ENCODE data around the gene NHLH1. TPM values are rescaled to one million over a fixed set of nuclear protein-coding genes. Genes with fewer than 3 reads are reported as not detected.

Gene NHLH1
- total RNA-seq, 4 donors from 2014 or later, result 0.80 TPM; not detected in 3

DNA sequence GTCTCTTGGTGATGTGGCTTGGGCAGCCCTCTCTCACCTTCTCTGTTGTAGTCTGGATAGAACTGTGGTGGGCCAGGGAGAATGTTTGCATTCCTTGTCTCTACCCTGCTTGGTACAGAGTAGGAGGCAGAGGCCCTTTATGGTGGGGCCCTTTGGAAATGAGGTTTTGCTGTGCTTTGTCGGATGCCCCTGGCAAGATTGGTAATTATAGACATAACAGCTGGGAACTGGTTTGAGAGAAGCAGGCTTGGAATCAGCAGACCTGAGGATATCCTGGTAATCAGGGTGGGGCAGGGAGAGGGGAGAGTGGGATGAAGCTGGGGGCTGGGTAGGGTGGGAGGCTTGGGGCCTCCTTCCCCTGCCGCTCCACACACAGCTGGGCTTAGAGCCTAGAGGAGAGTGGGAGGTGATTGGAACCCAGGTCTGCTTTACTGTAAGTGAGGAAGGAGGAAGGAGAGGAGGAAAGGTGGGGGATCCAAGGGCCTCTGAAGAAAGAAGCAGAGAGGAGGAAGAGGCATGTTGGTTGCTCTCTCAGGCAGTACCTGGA lies 38.5 kb downstream of the NHLH1 start:
- Histone ChIP-seq H3K4me1 (peaks cover 0 to 12% (median 0%) of the 10 kb centered on the region in 4 donors), H3K27me3 (no peaks in the 10 kb centered on the region), H3K36me3 (no peaks in the 10 kb centered on the region), H3K27ac (no peak overlapping the region), H3K4me3 (no peak overlapping the region), H3K9me3 (no peaks in the 10 kb centered on the region)
- TF ChIP-seq POLR2A (IDR thresholded peaks at IDR 0.05), result no peak
- TF ChIP-seq, protein P1, sequence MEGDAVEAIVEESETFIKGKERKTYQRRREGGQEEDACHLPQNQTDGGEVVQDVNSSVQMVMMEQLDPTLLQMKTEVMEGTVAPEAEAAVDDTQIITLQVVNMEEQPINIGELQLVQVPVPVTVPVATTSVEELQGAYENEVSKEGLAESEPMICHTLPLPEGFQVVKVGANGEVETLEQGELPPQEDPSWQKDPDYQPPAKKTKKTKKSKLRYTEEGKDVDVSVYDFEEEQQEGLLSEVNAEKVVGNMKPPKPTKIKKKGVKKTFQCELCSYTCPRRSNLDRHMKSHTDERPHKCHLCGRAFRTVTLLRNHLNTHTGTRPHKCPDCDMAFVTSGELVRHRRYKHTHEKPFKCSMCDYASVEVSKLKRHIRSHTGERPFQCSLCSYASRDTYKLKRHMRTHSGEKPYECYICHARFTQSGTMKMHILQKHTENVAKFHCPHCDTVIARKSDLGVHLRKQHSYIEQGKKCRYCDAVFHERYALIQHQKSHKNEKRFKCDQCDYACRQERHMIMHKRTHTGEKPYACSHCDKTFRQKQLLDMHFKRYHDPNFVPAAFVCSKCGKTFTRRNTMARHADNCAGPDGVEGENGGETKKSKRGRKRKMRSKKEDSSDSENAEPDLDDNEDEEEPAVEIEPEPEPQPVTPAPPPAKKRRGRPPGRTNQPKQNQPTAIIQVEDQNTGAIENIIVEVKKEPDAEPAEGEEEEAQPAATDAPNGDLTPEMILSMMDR (IDR thresholded peaks at IDR 0.05), result no peak
- DNase-seq, result no peak

DNA sequence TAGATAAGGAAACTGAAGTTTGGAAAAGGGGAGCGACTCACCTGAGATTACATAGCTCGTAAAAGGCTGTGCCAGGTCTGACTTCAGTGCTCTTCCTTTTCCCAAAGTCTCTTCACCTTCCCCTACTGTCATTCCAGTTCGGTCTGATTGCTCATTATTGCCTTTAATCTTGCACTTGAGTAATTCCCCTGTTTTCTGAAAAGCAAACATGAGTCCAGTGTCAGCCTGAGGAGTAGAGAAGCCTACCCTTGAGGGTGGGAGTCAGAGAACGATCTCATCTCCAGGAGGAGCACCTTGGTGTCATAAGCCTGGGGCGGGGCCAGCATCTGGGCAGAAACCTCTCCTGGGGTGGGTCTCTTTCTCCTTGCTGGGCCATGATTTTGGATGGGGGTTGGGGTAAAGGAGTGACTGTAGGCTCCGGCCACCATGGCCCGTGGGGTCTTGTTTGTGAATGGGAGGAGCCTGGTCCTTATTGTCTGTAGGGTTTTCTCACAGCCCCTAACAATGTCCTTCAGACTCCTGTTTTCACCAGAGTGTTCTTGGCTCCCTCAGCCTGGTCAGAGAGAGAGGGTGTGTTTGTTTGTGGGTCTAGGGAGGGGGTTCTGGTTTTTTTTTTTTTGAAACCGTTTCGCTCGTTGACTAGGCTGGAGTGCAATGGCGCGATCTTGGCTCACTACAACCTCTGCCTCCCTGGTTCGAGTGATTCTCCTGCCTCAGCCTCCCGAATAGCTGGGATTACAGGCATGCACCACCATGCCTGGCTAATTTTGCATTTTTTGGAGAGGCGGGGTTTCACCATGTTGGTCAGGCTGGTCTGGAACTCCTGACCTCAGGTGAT lies 39.5 kb downstream of the NHLH1 start:
- H3K36me3 ChIP-seq, result no peaks in the 10 kb centered on the region
- TF ChIP-seq, protein P1 (IDR thresholded peaks at IDR 0.05), result no peak
- TF ChIP-seq POLR2A (IDR thresholded peaks at IDR 0.05), result no peak
- no peak overlapping the region for H3K4me3 ChIP-seq
- peaks cover 0 to 7% (median 0%) of the 10 kb centered on the region in 4 donors for H3K4me1 ChIP-seq
- no peak overlapping the region for H3K27ac ChIP-seq
- no peaks in the 10 kb centered on the region for H3K9me3 ChIP-seq
- DNase-seq, result no peak
- no peaks in the 10 kb centered on the region for H3K27me3 ChIP-seq

DNA sequence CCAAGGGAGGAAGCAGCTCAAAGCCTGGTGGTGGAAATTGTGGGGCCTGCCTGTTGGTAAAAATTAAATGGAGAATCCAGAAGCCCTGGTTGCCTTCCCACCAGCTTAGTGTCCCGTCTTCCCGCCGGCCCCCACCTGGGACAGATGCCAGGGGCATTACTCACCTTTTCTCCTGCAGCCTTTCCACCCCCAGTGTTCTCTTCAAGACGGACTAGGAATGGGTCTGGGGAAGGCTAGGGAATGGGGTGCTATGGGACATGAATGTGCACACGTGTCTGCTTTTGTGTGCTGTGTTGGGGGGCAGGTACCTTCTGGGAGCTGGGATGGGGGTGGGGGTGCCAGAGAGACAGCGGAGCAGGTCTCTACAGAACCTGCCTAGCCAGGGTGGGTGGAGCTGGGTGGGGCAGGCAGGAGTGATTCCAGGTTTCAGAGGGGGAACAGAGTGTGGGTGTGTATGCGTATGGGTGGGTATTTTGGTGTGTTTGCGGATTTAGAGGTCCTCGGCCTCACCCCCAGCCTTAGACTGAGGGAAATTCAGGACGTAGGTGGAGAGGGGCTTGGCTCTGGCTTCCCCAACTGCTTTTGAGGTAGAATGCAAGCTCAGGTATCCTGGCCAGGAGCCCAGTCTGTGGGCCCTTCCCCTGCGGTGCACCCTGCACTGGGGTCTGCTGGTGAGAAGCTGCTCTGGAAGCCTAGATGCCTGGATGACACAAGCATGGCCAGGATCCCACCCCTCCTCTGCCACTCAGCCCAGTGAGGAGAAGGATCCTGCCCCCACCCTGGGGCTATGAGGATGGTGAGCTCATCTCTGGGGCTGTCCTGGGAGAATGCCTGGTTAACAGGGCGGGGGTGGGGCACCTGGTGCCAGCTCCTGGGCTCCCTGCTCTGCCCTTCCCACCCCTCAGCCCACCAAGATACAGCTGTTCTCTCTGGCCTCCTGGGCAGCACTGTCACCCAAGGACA lies 41.2 kb downstream of the NHLH1 start:
- H3K4me3 ChIP-seq, result no peak overlapping the region
- TF ChIP-seq POLR2A (IDR thresholded peaks at IDR 0.05), result no peak
- TF ChIP-seq, protein P1 (IDR thresholded peaks at IDR 0.05), result no peak
- DNase-seq, result no peak
- H3K36me3 ChIP-seq, result no peaks in the 10 kb centered on the region
- no peaks in the 10 kb centered on the region for H3K27me3 ChIP-seq
- no peaks in the 10 kb centered on the region for H3K4me1 ChIP-seq
- H3K9me3 ChIP-seq, result no peaks in the 10 kb centered on the region
- H3K27ac ChIP-seq, result no peak overlapping the region

DNA sequence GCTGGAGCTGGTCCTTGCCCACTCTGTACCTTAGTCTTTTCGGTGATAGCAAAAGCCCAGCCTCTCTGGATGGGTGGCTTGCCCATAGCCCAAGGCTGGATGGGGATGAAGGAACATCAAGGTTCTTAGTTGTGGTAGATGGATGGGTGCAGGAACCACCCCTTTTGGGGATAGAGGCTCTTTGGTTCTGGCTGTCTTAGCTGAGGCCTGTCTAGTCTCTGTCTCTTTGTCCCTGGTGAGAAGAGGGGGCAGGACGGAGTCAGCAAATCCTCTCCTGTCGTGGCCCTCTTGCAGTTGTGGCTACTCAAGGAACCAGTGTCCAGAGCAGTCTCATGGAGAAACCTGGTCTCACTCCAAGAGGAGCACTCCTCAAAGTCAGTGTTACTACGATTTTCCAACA lies 42.0 kb downstream of the NHLH1 start:
- no peak for TF ChIP-seq POLR2A (IDR thresholded peaks at IDR 0.05)
- TF ChIP-seq, protein P1 (IDR thresholded peaks at IDR 0.05), result no peak
- no peak for DNase-seq
- H3K27me3 ChIP-seq, result no peaks in the 10 kb centered on the region
- no peaks in the 10 kb centered on the region for H3K9me3 ChIP-seq
- no peak overlapping the region for H3K27ac ChIP-seq
- H3K36me3 ChIP-seq, result no peaks in the 10 kb centered on the region
- H3K4me1 ChIP-seq, result no peaks in the 10 kb centered on the region
- no peak overlapping the region for H3K4me3 ChIP-seq

- TF ChIP-seq POLR2A (IDR thresholded peaks at IDR 0.05), result no peak
- TF ChIP-seq, protein P1 (IDR thresholded peaks at IDR 0.05), result no peak
- Histone ChIP-seq H3K36me3 (no peaks in the 10 kb centered on the region), H3K27me3 (no peaks in the 10 kb centered on the region), H3K27ac (no peak overlapping the region), H3K4me1 (no peaks in the 10 kb centered on the region), H3K4me3 (no peak overlapping the region), H3K9me3 (no peaks in the 10 kb centered on the region)
- DNase-seq, result no peak
These were observed 42.6 kb downstream of the NHLH1 start for GRCh38 chr1:160409486-160409885.

Data from Peyer's patch (tissue), 4 donors.